ENCODE measurements around the gene LIPH. TPM values are rescaled to one million over a fixed set of nuclear protein-coding genes. Genes with fewer than 3 reads are reported as not detected.

The LIPH gene
- not detected for total RNA-seq

GRCh38 chr3:185552358-185552877 lies at the start of gene LIPH:
Gene LIPH, minus strand, starts transcription at chr3:185552588. Its CDS starts 117 bp downstream, at chr3:185552471.

GRCh38 chr3:185585859-185586685 lies 33.7 kb upstream of the LIPH start, which contains the start of gene SENP2:
Gene SENP2, plus strand, starts transcription at chr3:185586295. Its CDS starts 119 bp downstream, at chr3:185586414.

GRCh38 chr3:185498503-185499396 lies 53.6 kb downstream of the LIPH start, which contains the start of gene TMEM41A:
Gene TMEM41A, minus strand, starts transcription at chr3:185499035. Its CDS starts 74 bp downstream, at chr3:185498961.

Other genes starting within 250 kb of the LIPH start
- gene MAP3K13, start 189.5 kb downstream of the LIPH start, total RNA-seq: 10 to 100 TPM; 11.2 to 12.1 TPM
- 10 to 100 TPM; 19.9 to 22.5 TPM for gene TMEM41A, start 53.6 kb downstream of the LIPH start, total RNA-seq
- gene SENP2, start 33.7 kb upstream of the LIPH start, total RNA-seq: 10 to 100 TPM; 27.5 to 29.2 TPM